GM19324 (cell line): ENCODE data around the gene PCDH1.

Experiments used
- ATAC-seq: cut with Tn5 transposase; IDR thresholded peaks from one replicate; pipeline ENCODE4 v1.9.1; 2021; ENCODE audit warnings: mild to moderate bottlenecking, moderate library complexity; ENCODE audit not compliant: unreplicated experiment, low FRiP score

The PCDH1 gene

GRCh38 chr5:141857226-141857625 is 21.0 kb downstream of the PCDH1 start:
- no peak for ATAC-seq

GRCh38 chr5:141856037-141856790 is 22.0 kb downstream of the PCDH1 start:
- ATAC-seq: no peak

- no peak for ATAC-seq
Observed at GRCh38 chr5:141855265-141856036, 22.8 kb downstream of the PCDH1 start.

GRCh38 chr5:141853895-141854626 is 24.1 kb downstream of the PCDH1 start:
- ATAC-seq: no peak

GRCh38 chr5:141852448-141852847 is 25.8 kb downstream of the PCDH1 start:
- ATAC-seq: no peak

GRCh38 chr5:141851195-141851874 is 26.9 kb downstream of the PCDH1 start:
- ATAC-seq: no peak

- no peak for ATAC-seq
Observed at GRCh38 chr5:141850786-141851185, 27.4 kb downstream of the PCDH1 start.

GRCh38 chr5:141850244-141850768 is 27.9 kb downstream of the PCDH1 start:
- no peak for ATAC-seq

- ATAC-seq: peak; percentile 80
Observed at GRCh38 chr5:141849415-141850243, 28.6 kb downstream of the PCDH1 start.

GRCh38 chr5:141848744-141849414 is 29.3 kb downstream of the PCDH1 start:
- ATAC-seq: no peak

- ATAC-seq: no peak
Observed at GRCh38 chr5:141846031-141846430, 32.2 kb downstream of the PCDH1 start.

- no peak for ATAC-seq
Observed at GRCh38 chr5:141845371-141845851, 32.8 kb downstream of the PCDH1 start.

GRCh38 chr5:141844414-141845097 is 33.7 kb downstream of the PCDH1 start:
- ATAC-seq: no peak

GRCh38 chr5:141843156-141843927 is 34.9 kb downstream of the PCDH1 start:
- ATAC-seq: no peak

- no peak for ATAC-seq
Observed at GRCh38 chr5:141841378-141842180, 36.6 kb downstream of the PCDH1 start.

GRCh38 chr5:141840826-141841360 is 37.3 kb downstream of the PCDH1 start:
- no peak for ATAC-seq
